Type B pancreatic cell (in vitro differentiated cells): Measurements from ENCODE around the gene KRTAP2-2. TPM values are rescaled to one million over a fixed set of nuclear protein-coding genes. Genes with fewer than 3 reads are reported as not detected.
"Not testable (repeated sequence)": the region's sequence is repeated elsewhere in the genome, so short reads cannot be mapped to it uniquely, and the experiment has no call there.

Source experiments
- DNase-seq: peaks from one replicate; pipeline ENCODE4 v3.0.0; 2021; ENCODE audit warnings: mixed read lengths; ENCODE audit not compliant: unreplicated experiment; ENCODE audit errors: extremely low spot score
- H3K27ac Mint-ChIP-seq: 2 replicates; pipeline ENCODE4 v1.8.0; 2021; ENCODE audit warnings: mild to moderate bottlenecking, mixed read lengths
- H3K27me3 Mint-ChIP-seq: 2 replicates; pipeline ENCODE4 v1.8.0; 2021; ENCODE audit warnings: mixed read lengths
- H3K36me3 Mint-ChIP-seq: 2 replicates; pipeline ENCODE4 v1.8.0; 2021; ENCODE audit warnings: mixed read lengths
- H3K4me1 Mint-ChIP-seq: one replicate; pipeline ENCODE4 v1.8.0; 2021; ENCODE audit warnings: mixed read lengths; ENCODE audit not compliant: unreplicated experiment
- H3K4me3 Mint-ChIP-seq: 2 replicates; pipeline ENCODE4 v1.8.0; 2021; ENCODE audit warnings: mild to moderate bottlenecking, mixed read lengths
- H3K9me3 Mint-ChIP-seq: 2 replicates; pipeline ENCODE4 v1.8.0; 2021; ENCODE audit warnings: mixed read lengths
- CTCF ChIP-seq: fragments of 200-600 bp; sonication (generic); conservative IDR thresholded peaks from 2 replicates; pipeline ENCODE4 v1.5.0; 2021; ENCODE audit warnings: antibody characterized with exemption, mild to moderate bottlenecking
- total RNA-seq: library from RNA; stranded (reverse); gene quantifications from 2 replicates; pipeline ENCODE4 v1.2.1, GENCODE V29; 2021; ENCODE audit warnings: low replicate concordance

KRTAP2-2 gene
- total RNA-seq, 1 donor from 2014 or later = not detected

- H3K27ac Mint-ChIP-seq = no peak overlapping the region
- H3K27me3 Mint-ChIP-seq = no peaks in the 10 kb centered on the region
- DNase-seq = no peak
- peaks cover 5% of the 10 kb centered on the region for H3K9me3 Mint-ChIP-seq
- H3K36me3 Mint-ChIP-seq = no peaks in the 10 kb centered on the region
- H3K4me3 Mint-ChIP-seq = no peak overlapping the region
- no peak for TF ChIP-seq CTCF
- peaks cover 26% of the 10 kb centered on the region for H3K4me1 Mint-ChIP-seq
These were observed 9.3 kb upstream of the KRTAP2-2 start for GRCh38 chr17:41064301-41064700.

GRCh38 chr17:41063449-41063848, 8.4 kb upstream of the KRTAP2-2 start:
- Mint-ChIP-seq H3K27ac (no peak overlapping the region), H3K27me3 (no peaks in the 10 kb centered on the region), H3K4me1 (peaks cover 27% of the 10 kb centered on the region), H3K36me3 (no peaks in the 10 kb centered on the region), H3K4me3 (no peak overlapping the region), H3K9me3 (peaks cover 5% of the 10 kb centered on the region)
- TF ChIP-seq CTCF = no peak
- DNase-seq = no peak

GRCh38 chr17:41061964-41062363, 6.9 kb upstream of the KRTAP2-2 start:
- TF ChIP-seq CTCF = no peak
- Mint-ChIP-seq H3K36me3 (no peaks in the 10 kb centered on the region), H3K9me3 (peaks cover 10% of the 10 kb centered on the region), H3K4me1 (peaks cover 20% of the 10 kb centered on the region), H3K27me3 (no peaks in the 10 kb centered on the region), H3K4me3 (no peak overlapping the region), H3K27ac (no peak overlapping the region)
- no peak for DNase-seq

- peaks cover 18% of the 10 kb centered on the region for H3K4me1 Mint-ChIP-seq
- peaks cover 10% of the 10 kb centered on the region for H3K9me3 Mint-ChIP-seq
- no peak within 1 kb of the TSS for H3K4me3 Mint-ChIP-seq
- no peak for TF ChIP-seq CTCF
- H3K27ac Mint-ChIP-seq = peak within 1 kb of the TSS; percentile 53
- DNase-seq = no peak
- H3K36me3 Mint-ChIP-seq = no peaks in the 10 kb centered on the region
- no peaks in the 10 kb centered on the region for H3K27me3 Mint-ChIP-seq
These were observed 5.1 kb upstream of the KRTAP2-2 start, which contains the start of gene KRTAP2-3 for GRCh38 chr17:41060052-41060604. Gene KRTAP2-3 (minus strand): TSS chr17:41060114. CDS start chr17:41060050, 64 bp downstream.

- H3K27me3 Mint-ChIP-seq, H3K9me3 Mint-ChIP-seq, H3K27ac Mint-ChIP-seq, H3K36me3 Mint-ChIP-seq, H3K4me3 Mint-ChIP-seq, DNase-seq: not testable (repeated sequence)
- peaks cover 18% of the 10 kb centered on the region for H3K4me1 Mint-ChIP-seq
These were observed 4.4 kb upstream of the KRTAP2-2 start for GRCh38 chr17:41059276-41060051.

GRCh38 chr17:41058741-41059140, 3.7 kb upstream of the KRTAP2-2 start:
- Mint-ChIP-seq H3K4me3 (no peak overlapping the region), H3K27me3 (no peaks in the 10 kb centered on the region), H3K4me1 (peaks cover 18% of the 10 kb centered on the region), H3K36me3 (no peaks in the 10 kb centered on the region), H3K27ac (no peak overlapping the region), H3K9me3 (peaks cover 10% of the 10 kb centered on the region)
- no peak for TF ChIP-seq CTCF
- no peak for DNase-seq
